NCI-H187 (cell line): ENCODE measurements around the gene SST.

ENCODE experiments used
- DNase-seq, 2 experiments: peaks; one replicate each; lab custom pipeline; 2025; lab: John Stamatoyannopoulos, UW

SST gene

DNA sequence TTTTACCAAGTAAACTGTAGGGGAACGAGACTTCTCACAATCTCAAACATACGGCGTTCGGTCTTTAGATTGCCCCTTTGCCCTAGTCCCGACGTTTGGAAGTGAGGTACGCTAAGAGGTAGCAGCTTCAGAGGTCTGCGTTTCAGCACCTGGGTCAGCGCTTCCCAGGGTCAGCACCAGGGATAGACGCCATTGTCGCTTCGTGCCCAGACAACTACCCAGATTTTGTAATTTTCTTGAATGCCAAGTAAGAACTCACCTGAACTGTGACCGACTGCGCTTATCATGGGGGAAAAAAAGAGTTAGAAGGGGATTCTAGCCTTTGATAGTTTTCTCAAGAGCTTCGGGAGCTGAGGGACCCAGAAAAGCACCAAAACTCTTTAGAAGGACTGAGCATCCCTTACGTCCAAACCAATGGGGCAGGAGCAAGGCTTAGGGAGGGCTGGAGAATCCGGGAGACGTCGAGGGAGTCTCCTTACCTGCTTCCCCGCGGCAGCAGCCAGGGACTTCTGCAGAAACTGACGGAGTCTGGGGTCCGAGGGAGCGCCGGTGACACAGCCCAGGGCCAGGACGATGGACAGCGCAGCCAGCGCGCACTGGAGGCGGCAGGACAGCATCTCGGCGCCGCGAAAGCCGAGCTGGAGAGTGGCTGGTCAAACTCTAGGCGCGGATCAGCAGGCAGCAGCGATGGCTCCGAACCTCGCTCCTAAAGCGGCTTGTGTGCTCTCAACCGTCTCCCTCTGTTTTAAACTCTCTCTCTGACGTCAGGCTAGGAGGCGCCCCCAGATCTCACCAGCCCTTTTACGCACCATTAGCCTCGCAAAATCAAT, at the start of gene SST:
Gene SST, minus strand, starts transcription at position 720 of the 830 bp plus-strand sequence. Its CDS starts 103 bp downstream, at position 617.
- no peak for DNase-seq

GRCh38 chr3:187719628-187720336, 49.6 kb upstream of the SST start:
- DNase-seq: no peak

- DNase-seq: no peak
Observed at GRCh38 chr3:187718802-187719201, 48.6 kb upstream of the SST start.

- no peak for DNase-seq
Observed at GRCh38 chr3:187717572-187717971, 47.4 kb upstream of the SST start.

- DNase-seq: peak; percentile 16 to 21
Observed at GRCh38 chr3:187714404-187714979, 44.3 kb upstream of the SST start.

DNA sequence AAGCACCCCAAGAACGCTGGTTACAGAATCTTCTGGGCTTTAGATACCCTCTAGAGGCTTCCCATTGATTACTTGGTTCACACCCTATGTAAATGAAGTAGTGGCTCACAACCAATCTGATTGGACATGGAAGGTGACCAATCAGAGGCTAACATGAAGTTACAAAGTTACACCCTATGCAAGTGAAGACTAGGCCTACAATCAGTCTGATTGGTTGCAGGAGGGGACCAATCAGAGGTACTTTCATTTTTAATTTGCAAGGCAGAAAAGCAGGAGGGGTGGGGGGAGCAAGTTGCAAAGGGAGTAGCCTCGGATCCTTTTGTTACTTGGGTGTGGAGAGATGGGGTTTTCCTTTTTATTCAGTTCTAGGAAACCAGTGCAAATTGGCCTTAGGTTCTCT, 43.3 kb upstream of the SST start:
- no peak for DNase-seq

GRCh38 chr3:187709155-187709554, 39.0 kb upstream of the SST start:
- DNase-seq: no peak

GRCh38 chr3:187708696-187709095, 38.5 kb upstream of the SST start:
- no peak for DNase-seq

DNA sequence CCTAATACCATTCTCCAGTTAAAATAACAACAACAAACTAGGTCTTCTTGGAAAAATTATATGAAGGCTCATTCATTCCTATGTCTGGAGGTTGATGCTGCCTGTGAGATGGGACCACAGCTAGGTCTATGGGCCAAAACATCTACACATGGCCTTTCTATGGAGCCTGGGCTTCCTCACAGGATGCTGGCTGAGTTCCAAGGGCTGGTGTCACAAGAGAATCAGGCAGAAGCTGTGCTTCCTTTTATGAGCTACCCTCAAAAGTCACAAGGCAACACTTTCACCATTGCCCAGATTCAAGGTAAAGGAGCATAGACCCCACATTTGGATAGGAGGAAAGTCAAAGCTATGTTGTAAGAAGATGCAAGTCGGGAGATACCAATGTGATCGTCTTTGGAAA, 36.8 kb upstream of the SST start:
- no peak for DNase-seq

DNA sequence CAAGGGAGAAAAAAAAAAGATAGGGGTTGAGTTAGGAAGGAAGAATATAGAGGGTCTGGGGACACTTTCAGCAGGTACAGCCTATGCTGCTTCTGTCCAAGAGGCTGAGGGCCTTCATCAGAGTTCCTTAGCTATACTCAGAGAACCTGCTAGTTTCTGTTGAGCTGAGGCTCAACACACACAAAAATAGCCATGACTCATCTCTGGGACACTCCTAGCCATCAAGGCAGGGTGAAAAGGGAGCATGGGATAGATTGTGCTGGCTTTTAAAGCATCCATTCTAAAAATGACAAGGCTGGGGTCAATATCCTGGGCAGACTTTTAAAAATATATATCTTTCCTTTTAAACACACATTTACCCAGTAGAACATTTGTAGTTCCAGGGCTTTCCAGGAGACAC, 35.0 kb upstream of the SST start:
- DNase-seq: no peak

GRCh38 chr3:187702507-187703033, 32.4 kb upstream of the SST start, which contains the start of gene RTP2:
Gene RTP2 (minus strand): TSS chr3:187702557. CDS start chr3:187702128, 429 bp downstream.
- no peak for DNase-seq

- DNase-seq: no peak
Observed at GRCh38 chr3:187700249-187700648, 30.1 kb upstream of the SST start.

- no peak for DNase-seq
Observed at GRCh38 chr3:187698499-187699399, 28.6 kb upstream of the SST start.

DNA sequence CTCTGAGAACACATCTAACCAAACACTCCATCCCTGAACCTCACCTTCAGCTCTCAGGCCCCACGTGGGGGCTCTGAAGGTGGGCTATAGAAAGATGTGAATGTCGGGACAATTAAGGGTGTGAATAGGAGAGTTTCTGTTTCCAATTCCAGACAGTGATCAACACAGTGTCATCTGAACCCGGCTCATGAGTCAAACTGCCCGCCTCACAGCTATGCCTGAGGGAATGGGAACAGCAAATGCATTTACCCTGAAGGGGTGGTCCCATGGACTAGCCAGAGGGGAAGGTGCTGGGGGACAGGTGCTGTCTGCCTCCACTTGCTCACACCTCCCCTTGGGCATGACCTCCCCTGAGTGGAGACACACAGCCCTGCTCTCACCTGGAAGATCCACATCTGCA, 25.8 kb upstream of the SST start:
- DNase-seq: no peak

DNA sequence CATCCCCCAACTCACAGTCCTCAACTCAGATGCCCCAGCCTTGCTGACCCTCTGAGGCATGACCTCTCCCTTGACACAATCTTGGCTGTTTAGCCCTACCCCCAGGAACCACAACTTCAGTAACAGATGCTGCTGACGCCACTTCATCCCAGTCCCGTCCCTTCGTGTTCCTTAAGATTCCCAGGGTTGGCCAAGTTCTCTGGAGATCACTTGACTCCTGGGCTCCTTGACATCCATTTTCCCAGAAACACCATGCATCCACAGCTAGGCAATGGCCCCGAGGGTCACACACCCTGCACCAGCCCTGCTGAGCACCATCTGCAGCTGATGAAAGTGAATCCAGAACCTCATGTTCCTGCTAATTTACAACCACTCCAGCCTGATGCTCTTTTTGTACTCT, 25.3 kb upstream of the SST start:
- DNase-seq: no peak

- no peak for DNase-seq
Observed at GRCh38 chr3:187694801-187695200, 24.6 kb upstream of the SST start.

DNA sequence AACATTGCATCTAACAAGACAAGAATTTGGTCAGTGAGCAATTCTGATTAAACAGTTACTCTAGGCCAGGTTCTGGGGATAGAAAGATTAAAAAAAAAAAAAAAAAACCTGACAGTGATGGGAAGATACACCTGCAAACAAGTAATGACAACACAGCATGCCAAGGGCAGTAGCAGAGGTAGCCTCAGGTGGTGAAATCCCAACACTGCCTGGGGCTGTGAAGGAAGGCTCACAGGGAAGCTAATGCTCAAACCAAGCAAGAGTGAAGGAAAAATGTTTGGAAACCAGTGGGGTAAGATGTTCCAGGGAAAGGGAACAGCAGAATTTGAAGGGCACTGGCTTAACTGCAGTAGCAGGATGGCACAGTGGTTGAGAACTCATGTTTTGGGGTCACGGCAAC, 23.2 kb upstream of the SST start:
- DNase-seq: no peak

DNA sequence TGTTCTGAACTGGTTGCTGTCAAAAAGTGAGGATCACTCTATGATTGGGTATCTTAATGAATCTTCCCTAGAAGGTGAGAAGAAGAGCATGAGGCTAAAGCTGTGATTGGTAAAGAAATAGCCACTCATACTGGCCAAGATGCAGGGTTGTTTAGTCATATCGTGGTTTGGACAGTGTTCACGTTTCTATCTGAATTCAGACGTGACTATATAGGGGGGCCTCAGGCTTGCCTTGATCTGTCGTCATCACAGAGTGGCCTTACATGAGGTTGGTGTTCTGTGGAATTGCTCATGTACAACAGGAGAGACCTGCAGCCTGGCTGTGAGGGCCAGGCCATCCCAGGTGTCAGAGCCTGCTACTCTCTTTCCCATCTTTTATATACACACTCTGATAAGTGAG, 19.8 kb upstream of the SST start:
- no peak for DNase-seq

- DNase-seq: no peak
Observed at GRCh38 chr3:187686621-187687273, 16.6 kb upstream of the SST start.

DNA sequence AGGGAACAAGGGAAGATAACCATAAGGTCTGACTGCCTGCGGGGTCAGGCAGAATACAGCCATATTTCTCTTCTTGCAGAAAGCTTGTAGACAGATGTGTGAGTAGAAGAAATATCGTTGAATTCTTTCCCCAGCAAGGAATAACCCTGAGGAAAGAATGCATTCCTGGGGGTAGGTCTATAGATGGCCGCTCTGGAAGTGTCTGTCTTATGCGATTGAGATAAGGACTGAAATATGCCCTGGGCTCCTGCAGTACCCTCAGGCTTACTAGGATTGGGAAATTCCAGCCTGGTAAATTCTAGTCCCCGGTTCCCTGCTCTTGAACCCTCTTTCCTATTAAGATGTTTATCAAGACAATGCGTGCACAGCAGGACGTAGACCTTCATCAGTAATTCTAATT, 15.8 kb upstream of the SST start:
- DNase-seq: no peak

DNA sequence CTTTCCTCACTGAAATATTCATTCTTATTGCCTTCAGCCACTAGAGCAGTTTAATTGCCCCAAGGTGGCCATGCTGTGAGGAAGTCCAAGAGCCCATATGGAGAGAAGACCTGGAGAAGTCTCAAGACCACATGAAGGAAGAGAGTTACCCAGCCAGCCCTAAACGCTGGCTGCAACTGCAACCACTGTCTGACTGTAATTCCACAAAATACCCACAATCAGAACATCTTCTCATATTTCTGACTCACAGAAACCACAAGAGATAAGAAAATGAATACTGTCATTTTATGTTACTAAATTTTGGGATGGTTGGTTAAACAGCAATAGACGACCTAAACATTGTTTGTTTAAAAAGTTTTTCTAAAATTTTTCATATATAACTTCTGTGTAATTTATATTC, 14.7 kb upstream of the SST start:
- DNase-seq: no peak
